IPS DF 19.7 (cell line): ENCODE data around the gene LY9.
"Not testable (repeated sequence)": the region's sequence is repeated elsewhere in the genome, so short reads cannot be mapped to it uniquely, and the experiment has no call there.

Experiments
- DNase-seq: peaks from one replicate; pipeline ENCODE4 v3.0.0-alpha.2; 2013; ENCODE audit warnings: low read depth, low spot score

LY9 gene

DNA sequence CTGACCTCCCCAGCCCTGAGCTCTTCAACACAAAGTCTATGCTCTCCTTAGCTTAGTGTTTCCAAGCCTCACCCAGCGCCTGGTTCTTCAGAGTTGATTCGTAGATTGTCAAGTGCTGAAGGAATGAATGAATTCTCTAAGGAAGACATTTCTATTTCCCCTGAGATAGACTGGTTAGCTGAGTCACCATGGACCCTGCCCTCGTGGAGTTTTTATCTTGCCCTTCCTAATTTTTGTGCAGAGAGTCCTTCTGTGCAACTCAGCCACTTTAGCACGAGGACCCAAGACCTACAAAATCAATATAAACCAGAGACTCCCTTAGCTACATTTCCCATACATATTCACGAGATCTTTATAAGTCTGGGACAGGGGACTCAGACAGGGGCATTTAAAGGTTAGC is 69.4 kb downstream of the LY9 start:
- no peak for DNase-seq

DNA sequence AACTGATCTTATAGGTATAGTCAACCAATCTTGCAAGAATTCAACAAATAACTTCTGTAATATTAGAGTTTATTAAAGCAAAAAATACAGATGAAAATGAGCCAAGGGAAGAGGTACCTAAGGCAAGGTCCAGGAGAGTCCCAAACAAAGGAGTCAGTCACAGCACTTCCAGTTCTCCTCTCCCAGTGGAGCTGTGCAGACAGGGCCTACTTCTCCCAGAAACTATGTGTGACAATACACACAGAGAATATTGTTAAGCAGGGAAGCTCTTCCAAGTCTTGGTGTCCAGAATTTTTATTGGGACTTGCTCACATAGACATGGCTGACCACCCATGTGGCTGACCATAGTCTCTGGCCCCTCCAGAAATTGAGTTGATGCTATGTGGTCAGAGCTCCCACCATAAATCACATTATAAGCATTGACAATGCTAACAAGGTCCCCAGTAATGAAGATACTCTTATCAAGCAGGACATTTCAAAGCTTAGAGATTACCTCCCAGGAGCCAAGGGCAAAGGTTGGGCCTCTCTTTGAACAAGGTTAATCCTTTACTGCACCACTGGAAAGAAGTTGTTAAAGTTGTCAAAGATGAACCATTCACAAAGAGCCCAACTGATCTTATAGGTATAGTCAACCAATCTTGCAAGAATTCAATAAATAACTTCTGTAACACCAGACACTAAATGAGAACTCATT is 70.2 kb downstream of the LY9 start:
- no peak for DNase-seq

GRCh38 chr1:160866695-160867260 is 70.8 kb downstream of the LY9 start:
- no peak for DNase-seq

GRCh38 chr1:160867651-160868050 is 71.7 kb downstream of the LY9 start:
- DNase-seq: not testable (repeated sequence)

DNA sequence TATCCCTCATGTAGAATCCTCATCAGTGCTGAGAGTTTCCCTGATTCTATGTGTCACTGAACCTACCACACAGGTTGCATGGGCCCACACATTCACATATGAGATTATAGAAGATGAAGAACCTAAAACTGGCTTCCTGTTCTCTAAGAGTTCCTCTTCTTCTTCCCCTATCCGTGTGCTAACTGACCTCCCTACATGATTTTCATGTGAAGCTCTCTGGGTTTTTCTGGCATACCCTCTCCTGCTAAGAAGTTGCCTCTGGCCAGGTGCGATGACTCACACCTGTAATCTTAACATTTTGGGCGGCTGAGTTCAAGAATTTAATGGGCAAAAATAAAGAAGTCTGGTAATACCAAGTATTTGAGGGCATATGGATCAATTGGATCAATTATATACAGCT is 72.2 kb downstream of the LY9 start:
- DNase-seq: no peak

- no peak for DNase-seq
These were observed 79.0 kb downstream of the LY9 start for GRCh38 chr1:160874935-160875334.

- not testable (repeated sequence) for DNase-seq
These were observed 79.6 kb downstream of the LY9 start for GRCh38 chr1:160875591-160875990.

- no peak for DNase-seq
These were observed 80.3 kb downstream of the LY9 start for GRCh38 chr1:160876311-160876710.

DNA sequence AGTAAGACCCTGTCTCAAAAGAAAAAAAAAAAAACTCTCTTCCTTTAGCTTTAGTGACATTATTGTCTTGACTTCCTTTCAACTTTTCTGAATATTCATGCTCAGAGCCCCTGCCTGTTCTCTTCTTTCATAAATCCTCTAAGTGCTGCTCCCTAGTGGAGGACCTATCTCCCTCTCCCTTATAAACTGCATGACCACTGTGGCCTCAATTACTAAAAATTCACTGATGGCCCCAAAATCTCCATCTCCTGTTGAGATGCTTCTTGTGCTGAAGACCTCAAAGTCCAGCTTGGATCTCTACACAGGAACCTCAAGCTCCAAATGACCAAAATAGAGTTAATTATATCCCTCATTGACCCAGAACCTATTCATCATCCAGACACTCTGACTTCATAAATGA is 81.2 kb downstream of the LY9 start:
- no peak for DNase-seq
